NCI-H1694 (cell line): ENCODE data around the gene SERPINA12.
A peak's percentile ranks its signal among the peaks of the same experiment; 100 is the strongest.
"Not testable (repeated sequence)": the region's sequence is repeated elsewhere in the genome, so short reads cannot be mapped to it uniquely, and the experiment has no call there.

Source experiments
- DNase-seq: peaks from one replicate; lab custom pipeline; 2025; lab: John Stamatoyannopoulos, UW

SERPINA12 gene

DNA sequence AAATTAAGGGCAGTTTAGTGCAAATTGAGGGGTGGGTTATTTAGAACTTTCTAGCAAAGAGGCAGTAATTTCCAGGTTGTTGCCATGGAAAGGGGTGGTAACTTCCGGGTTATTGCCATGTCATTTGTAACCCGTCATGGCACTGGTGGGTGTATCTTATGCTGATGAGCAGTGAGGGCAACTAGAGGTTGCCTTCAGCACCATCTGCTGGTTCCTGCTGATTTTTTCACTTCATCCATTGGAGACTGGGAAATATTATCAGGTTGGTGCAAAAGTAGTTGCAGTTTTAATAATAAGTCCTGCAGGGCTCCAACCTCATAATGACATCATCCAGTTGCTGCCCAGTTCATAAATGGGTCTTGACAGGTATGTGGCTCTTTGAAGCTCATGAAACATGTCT, 27.6 kb upstream of the SERPINA12 start:
- peak; percentile 59 for DNase-seq

- DNase-seq, result no peak
These were observed 26.2 kb upstream of the SERPINA12 start for GRCh38 chr14:94535506-94535905.

GRCh38 chr14:94532447-94532846, 23.2 kb upstream of the SERPINA12 start:
- no peak for DNase-seq

DNA sequence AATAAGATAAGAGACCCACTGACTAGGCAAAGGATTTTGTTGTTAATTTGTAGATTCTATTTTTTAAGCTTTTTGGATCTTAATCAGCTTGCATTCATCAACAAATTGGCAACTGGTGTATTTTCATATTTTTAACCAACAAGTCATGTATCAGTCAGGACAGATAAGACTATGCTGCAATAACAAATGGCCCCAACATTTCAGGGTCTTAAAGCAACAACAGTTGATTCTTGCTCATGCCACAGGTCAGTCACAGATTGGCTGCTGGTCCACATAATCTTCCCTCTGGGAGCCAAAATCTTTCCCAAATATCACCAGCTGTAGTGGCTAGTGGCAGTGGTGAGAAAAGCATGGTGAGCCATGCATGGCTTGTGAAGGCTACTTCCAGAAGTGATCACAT, 21.9 kb upstream of the SERPINA12 start:
- no peak for DNase-seq

DNA sequence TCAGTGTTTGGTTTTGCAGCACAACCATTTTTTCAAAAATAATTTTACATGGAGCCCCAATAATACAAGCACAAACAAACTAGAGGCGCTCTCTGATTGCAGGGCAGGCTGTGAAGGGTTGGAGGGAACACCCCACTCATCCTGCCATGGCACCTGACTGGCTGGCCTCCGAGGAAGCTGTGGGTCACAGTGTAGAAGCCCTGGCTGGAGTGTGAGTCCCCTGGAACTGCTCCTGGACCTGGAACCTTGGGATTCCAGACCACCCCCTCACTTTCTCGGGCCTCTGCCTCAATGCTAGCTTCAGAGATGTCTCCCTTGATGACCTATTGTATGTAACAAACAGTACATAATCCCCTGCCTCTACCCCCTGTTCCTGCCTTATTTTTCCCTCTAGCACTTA, 14.8 kb upstream of the SERPINA12 start:
- no peak for DNase-seq

- DNase-seq, result no peak
These were observed 14.0 kb upstream of the SERPINA12 start for GRCh38 chr14:94523265-94523664.

DNA sequence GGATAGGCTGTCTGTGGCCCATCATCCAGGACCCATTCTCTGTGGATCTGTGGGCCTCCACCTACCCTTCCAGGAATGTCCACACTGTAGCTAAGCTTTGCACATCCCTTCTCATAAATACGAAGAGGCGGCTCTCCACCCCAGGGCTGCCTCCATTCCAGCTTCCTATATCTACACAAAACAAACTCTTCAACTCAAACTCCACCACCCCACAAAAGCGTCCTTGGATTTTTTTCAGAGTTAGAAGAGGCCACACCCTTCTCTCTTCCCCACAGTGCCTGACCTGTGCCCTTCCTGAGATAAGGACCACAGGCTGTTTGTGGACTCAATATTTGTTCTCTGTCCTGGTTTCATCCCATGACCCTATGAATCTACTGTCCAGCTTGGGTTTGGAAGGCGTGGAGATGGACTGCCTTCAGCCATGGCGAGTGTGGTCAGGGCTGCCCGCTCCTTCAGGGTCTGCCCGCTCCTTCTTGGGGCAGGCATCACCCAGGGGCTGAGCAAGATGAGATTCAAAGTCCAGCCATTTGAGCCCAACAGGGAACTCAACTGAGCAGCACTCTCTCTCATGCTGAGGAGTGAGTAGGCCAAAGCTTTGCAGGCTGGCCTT, 13.0 kb upstream of the SERPINA12 start:
- DNase-seq, result no peak

DNA sequence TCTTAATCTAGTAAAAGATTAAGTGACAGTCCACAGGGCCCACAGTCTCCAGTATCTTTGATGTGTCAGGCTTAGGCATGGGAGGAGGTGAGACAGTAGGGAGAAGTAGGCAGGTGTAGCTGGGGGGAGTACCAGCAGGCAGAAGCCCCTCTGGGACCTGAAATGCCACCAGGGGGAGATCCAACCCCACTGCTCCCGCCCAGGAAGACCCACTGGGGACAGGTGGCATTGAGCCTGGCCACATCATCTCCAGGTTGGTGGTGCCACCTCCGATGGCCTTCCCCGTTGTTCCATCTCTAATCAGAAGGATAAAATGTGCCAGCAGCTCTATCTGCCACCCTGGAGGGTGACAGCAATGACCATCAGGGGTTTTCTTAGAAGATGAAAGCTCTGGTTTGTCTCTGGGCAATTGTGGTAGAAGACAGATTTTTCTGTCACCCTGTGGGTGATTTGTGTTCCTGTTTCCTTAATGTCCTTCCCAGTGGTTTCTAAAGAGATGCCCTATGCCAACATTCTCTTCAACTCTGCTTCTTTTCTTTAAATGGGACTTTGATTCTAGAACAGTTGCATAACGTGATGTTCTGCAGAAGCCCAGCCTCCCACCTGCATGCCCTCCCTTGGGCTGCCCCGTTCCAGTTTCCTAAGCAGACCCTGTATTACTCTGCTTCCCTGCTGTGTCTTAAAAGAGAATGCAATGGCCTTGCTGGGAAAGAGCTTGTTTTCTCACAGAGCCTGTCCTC, 12.3 kb upstream of the SERPINA12 start:
- DNase-seq, result no peak

DNA sequence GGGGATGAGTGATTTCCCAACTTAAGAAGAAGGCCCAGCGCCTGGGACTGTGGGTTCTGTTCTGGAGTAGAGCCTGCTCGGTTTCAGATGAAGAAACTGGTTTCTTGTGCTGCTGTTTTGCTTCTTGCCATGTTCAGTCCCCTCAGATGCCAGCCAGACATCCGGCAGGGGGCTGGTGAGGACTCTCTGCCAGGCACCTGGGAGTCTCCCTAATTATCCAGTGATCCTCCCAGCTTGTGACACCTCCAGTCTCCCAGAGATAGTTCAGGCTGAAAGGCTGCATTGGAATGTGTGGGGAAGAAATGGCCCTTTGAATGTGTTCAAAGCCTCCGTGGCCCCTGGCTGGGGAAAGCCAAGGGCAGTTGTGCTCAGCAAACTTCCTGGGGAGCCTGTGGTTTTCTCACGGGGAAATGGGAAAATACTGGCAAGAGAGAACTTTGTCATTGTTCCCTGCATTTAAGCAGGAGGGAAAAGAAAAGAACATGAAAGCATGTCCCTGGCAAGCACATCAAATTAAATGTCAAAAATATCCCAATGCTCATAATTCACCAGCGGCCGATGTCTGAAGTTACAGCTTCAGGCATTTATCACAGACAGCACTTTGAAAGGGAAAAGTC, 8.5 kb upstream of the SERPINA12 start:
- DNase-seq, result no peak

DNA sequence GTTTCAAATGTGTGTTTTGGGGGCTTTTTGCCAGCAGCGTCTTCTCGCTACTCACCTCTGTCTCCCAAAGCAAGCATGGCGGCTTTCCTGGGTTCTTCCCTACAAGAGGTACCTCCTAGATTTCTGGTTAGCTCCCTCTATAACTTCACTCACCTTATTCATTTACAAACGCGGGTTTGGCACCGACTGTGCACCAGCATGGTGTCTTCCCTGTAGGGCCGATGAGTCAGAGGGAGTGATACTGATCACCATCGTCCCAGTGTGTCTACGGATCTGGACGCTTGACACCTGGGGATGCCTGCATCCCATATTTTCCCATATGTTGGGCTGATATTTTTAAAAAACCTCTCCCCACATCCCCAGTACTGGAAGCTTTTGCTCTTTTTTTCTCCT, 8.0 kb upstream of the SERPINA12 start:
- DNase-seq, result no peak

DNA sequence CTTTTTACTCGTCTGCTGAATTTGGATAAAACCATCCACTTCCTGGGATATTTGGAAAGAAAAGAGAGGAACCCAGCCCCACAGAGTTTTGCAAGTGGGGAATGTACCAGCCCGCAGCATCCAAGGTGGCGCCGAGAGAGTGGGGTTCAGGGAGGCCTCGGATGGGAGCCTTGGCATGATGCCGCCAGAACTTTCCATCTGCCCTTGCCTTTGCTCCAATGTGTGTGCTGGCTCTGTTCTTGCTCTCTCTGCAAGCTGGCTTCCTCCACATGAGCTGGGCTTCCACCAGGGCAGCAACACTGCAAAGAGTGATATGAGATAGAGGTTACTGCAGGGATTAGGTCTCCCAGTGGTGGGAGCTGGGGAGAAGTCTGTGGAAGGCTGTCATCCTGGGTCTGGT, 6.6 kb upstream of the SERPINA12 start:
- DNase-seq, result no peak

DNA sequence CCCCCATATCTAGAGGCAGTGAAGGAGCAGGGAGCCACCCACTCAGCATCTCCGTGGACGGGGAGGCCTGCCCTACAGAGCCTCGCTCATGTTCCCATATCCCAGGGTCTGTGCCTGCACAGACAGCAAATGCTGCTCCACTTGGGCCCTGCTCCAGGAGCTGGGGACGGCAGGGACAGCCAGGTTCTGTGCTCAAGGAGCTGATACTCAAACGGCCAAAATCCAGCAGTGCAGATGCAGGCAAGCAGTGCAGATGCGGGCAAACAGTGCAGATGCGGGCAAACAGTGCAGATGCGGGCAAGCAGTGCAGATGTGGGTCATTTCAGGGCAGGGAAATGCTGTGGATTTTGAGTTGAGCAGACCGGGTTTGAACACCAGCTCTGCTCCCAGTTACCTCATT, 6.2 kb upstream of the SERPINA12 start:
- DNase-seq, result no peak

GRCh38 chr14:94514351-94514750, 5.1 kb upstream of the SERPINA12 start:
- DNase-seq, result no peak

DNA sequence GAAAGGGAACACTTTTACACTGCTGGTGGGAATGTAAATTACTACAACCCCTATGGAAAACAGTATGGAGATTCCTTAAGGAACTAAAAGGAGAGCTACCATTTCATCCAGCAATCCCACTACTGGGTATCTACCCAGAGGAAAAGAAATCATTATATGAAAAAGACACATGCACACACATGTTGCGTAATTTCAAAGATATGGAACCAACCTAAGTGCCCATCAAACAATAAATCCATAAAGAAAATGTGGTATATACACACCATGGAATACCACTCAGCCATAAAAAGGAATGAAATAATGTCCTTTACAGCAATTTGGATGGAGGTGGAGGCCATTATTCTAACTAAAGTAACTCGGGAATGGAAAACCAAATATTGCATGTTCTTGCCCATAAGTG, 1.2 kb upstream of the SERPINA12 start:
- DNase-seq, result not testable (repeated sequence)

DNA sequence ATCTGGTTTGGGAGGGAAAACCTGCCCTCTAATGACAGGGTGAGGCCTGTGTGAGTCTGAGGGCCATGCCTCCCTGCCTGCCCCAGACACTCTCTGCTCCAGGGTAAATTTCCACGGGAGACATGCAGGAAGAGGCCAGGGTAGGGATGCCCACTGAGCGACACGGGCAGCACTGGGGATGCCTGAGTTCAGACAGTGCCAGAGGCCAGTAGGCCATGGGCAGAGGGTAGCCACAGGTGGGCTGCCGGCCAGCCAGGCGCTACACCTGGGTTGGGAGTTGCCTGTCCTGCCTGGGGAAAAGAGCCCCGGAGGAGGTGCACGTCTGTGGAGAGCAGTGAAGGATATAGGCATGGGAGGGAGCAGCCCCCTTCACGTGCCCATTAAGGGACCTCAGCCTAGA, 3.6 kb downstream of the SERPINA12 start:
- DNase-seq, result no peak

DNA sequence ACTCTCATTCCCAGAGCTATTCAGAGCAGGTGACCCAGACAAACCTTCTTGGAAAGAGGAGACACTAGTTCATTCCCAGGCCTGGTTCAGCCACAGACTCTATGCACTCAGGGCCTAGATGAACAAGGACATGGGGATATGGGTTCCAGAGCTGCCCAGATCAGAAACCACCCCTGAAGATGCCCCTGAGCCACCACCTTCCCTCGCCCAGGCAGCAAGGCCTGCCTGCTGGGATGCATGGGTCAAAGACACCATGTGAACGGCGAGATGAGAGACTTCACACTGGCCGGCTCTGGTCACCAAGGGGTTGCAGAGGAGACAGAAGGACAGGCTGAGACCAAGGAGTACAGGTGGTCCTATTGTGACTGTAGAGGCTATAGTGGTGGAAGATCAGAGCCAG, 4.1 kb downstream of the SERPINA12 start:
- no peak for DNase-seq

DNA sequence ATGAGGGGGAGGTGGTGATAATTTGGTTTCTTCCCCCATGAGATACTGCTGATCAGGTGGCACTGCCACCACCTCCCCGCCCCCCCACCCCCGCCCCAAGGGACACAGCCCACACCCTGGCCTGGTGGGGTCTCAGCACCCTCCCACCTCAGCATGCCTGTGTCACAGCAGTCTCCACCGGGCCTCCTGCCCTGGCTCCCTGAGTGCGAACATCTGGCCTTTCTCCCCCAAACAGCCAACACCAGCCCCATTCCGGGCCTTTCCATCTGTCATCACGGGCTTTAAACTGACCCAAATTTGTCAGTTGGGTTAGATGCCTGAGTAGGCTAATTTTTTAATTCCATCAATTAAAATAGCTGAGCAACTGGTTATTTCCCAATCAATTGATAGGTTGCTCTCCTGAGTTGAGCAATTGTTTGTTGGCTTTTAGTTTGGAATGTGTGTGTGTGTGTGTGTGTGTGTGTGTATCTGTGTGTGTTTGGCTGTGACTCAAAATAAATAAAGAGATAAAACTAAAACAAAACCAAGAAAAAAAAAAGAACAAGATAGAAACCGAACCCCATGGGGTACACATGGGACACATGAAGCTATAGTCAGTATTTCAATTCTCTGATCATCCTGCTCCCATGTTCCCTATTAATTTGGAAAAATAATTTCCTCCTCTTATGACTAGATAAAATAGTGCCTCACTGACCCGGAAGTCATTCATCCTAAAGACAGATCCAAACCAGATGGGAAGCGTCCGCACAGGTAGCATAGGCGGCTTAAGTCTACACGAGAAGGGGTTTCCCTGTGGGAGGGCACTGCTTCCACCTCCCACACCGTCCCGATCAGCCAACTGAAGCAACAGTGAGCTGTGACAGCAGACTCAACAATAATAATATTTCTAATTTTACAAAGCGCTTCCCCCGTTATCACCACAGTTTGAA, 7.4 kb downstream of the SERPINA12 start:
- peak; percentile 33 for DNase-seq

DNA sequence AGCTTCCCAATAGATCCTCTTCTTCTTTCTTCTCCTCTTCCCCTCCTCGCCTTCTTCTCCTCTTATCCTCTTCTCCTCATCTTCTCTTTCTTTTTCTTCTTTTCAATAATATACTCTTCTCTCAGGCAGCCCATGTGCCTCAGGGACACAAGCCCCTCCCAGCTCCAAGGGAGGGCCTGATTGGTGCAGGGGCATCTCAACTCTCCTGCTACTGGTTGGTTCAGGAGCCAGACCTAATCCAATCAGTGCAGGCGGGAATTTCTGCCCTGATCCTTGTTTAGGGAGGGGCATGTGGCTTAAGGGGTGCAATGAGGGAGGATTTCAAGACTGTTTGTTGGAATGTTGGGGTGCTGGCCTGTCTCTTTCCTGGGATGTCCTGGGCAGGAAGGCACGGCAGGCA, 9.0 kb downstream of the SERPINA12 start:
- no peak for DNase-seq

DNA sequence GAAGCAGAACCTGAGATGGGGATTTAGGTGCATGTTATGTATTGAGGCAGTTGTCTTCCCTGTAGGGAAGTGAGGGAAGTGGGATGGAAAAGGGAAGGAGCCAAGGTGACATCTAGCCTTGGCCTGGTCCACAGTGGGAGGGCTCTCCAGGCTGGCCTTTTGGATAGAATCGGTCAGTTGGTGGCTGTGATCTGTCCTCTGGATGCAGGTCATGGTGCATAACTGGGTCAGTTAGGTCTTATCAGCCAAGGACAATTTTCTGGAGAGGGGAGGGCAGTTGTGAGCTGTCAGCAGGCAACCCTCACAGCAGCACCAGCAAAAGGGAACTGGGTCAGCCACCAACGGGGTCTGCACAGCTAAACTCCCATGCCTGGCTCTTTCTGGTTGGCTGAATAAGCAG, 9.6 kb downstream of the SERPINA12 start:
- no peak for DNase-seq

GRCh38 chr14:94498215-94498614, 11.1 kb downstream of the SERPINA12 start:
- DNase-seq, result no peak

GRCh38 chr14:94494085-94494484, 15.2 kb downstream of the SERPINA12 start:
- no peak for DNase-seq

GRCh38 chr14:94491511-94491910, 17.8 kb downstream of the SERPINA12 start:
- no peak for DNase-seq
